Caki2 (cell line): ENCODE measurements around the gene C1orf87. TPM values are rescaled to one million over a fixed set of nuclear protein-coding genes. Genes with fewer than 3 reads are reported as not detected.

Source experiments
- DNase-seq: peaks from one replicate; pipeline ENCODE4 v3.0.0-alpha.2; 2015; ENCODE audit warnings: low read depth
- in situ Hi-C: cut with HindIII; loops from 2 replicates; pipeline ENCODE4 v1.10.0; 2016; ENCODE audit warnings: low sequenced_read_pairs, low pct_unique_long_range_greater_than_20kb, mixed read lengths
- total RNA-seq: library from RNA; depleted of rRNA; stranded (reverse); fragments of >200 nt; shearing (Covaris generic); gene quantifications from 2 replicates; pipeline ENCODE4 v1.2.3, GENCODE V29; 2014; ENCODE audit warnings: low replicate concordance; rRNA removed

Gene C1orf87
- total RNA-seq: not detected in 2 replicates

GRCh38 chr1:60073605-60074278 is at the start of gene C1orf87:
Gene C1orf87, minus strand, starts transcription at chr1:60073770. Its CDS starts 1,127 bp downstream, at chr1:60072643.
- DNase-seq: no peak
- in situ Hi-C loops: no loop called here

- in situ Hi-C loops: no loop called here
- no peak for DNase-seq
Measured at GRCh38 chr1:60118085-60118484, 44.5 kb upstream of the C1orf87 start.

GRCh38 chr1:60114745-60115318 is 41.3 kb upstream of the C1orf87 start:
- in situ Hi-C loops: no loop called here
- no peak for DNase-seq

- no peak for DNase-seq
- in situ Hi-C loops: no loop called here
Measured at GRCh38 chr1:60113596-60113995, 40.0 kb upstream of the C1orf87 start.

- DNase-seq: no peak
- in situ Hi-C loops: no loop called here
Measured at GRCh38 chr1:60113028-60113427, 39.5 kb upstream of the C1orf87 start.

- in situ Hi-C loops: no loop called here
- DNase-seq: no peak
Measured at GRCh38 chr1:60111716-60112115, 38.1 kb upstream of the C1orf87 start.

GRCh38 chr1:60111118-60111517 is 37.5 kb upstream of the C1orf87 start:
- in situ Hi-C loops: no loop called here
- no peak for DNase-seq

GRCh38 chr1:60108196-60108595 is 34.6 kb upstream of the C1orf87 start:
- in situ Hi-C loops: no loop called here

GRCh38 chr1:60103186-60103585 is 29.6 kb upstream of the C1orf87 start:
- DNase-seq: no peak

More at GRCh38 chr1:60108196-60108595, 34.6 kb upstream of the C1orf87 start:
- no peak for DNase-seq

GRCh38 chr1:60102267-60103061 is 28.9 kb upstream of the C1orf87 start:
- in situ Hi-C loops: no loop called here
- DNase-seq: no peak

More at GRCh38 chr1:60103186-60103585, 29.6 kb upstream of the C1orf87 start:
- in situ Hi-C loops: no loop called here

GRCh38 chr1:60101516-60101915 is 27.9 kb upstream of the C1orf87 start:
- no peak for DNase-seq
- in situ Hi-C loops: no loop called here

- no peak for DNase-seq
- in situ Hi-C loops: no loop called here
Measured at GRCh38 chr1:60091195-60091715, 17.7 kb upstream of the C1orf87 start.

GRCh38 chr1:60090655-60091054 is 17.1 kb upstream of the C1orf87 start:
- in situ Hi-C loops: no loop called here
- DNase-seq: no peak

- no peak for DNase-seq
- in situ Hi-C loops: no loop called here
Measured at GRCh38 chr1:60088620-60089155, 15.1 kb upstream of the C1orf87 start.

GRCh38 chr1:60087681-60088080 is 14.1 kb upstream of the C1orf87 start:
- no peak for DNase-seq
- in situ Hi-C loops: no loop called here

GRCh38 chr1:60078182-60078581 is 4.6 kb upstream of the C1orf87 start:
- no peak for DNase-seq
- in situ Hi-C loops: no loop called here

GRCh38 chr1:60071296-60071695 is 2.3 kb downstream of the C1orf87 start:
- DNase-seq: no peak
- in situ Hi-C loops: no loop called here

GRCh38 chr1:60069691-60070090 is 3.9 kb downstream of the C1orf87 start:
- no peak for DNase-seq
- in situ Hi-C loops: no loop called here
